Lower leg skin (tissue), 3 donors: ENCODE results near the gene PROZ.

Source experiments
- CTCF ChIP-seq, 3 donors: fragments of 450-650 bp; IDR thresholded peaks; one replicate each; pipeline ENCODE4 v1.5.1; 2016; ENCODE audit warnings: antibody characterized with exemption in 3 of 3, mild to moderate bottlenecking in 3 of 3, moderate library complexity in 2 of 3
- POLR2A ChIP-seq, 2 donors: fragments of 450-650 bp; IDR thresholded peaks; one replicate each; pipeline ENCODE4 v1.6.1; 2016 to 2017; ENCODE audit warnings: antibody characterized with exemption in 2 of 2, mild to moderate bottlenecking in 1 of 2, moderate library complexity in 1 of 2

DNA sequence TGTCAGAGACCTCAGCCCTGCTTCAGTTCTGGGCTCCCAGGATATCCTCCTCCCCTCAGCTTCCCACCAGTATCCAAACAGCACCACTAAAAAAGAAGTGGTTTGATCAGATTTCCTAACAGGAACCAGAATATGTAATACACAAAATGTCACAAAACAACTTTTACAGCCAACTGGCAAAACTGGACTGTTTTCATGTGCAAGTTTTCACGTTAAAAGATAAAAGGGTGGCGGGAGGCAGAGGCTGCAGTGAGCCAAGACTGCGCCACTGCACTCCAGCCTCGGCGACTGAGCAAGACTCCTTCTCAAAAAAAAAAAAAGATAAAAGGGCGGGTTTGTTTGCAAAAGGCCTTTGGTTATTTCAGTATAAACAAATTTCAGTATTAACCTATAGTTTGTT is 36.9 kb downstream of the PROZ start:
- TF ChIP-seq CTCF (IDR thresholded peaks at IDR 0.05), result no peak
- TF ChIP-seq POLR2A (IDR thresholded peaks at IDR 0.05), result no peak
